HepG2 (cell line): ENCODE data around the gene STRBP. TPM values are rescaled to one million over a fixed set of nuclear protein-coding genes. Genes with fewer than 3 reads are reported as not detected.

Experiments used
- ATAC-seq: fragments of 200-7000 bp; cut with Tn5 transposase; 3 replicates; pipeline ENCODE4 v1.9.1; 2020; ENCODE audit warnings: mild to moderate bottlenecking, moderate library complexity
- BruUV-seq: library from RNA; stranded (reverse); fragments of 400-500 nt; replicated peaks from 2 replicates; lab custom pipeline; 2021; lab: Mats Ljungman, UMichigan
- CTCF ChIA-PET: fragments of 300-600 bp; formaldehyde crosslinking; extraction: SDS; loops from one replicate; lab custom pipeline; 2021; ENCODE audit warnings: low total read pairs, inconsistent platforms, low intra/inter-chr PET ratio; lab: Yijun Ruan, JAX
- POLR2A ChIA-PET: fragments of 350-600 bp; sonication (Branson Sonifier 250); formaldehyde crosslinking; loops from one replicate; lab custom pipeline; 2020; ENCODE audit warnings: antibody characterized with exemption, inconsistent platforms; lab: Yijun Ruan, JAX
- DNase-seq: peaks from one replicate; pipeline ENCODE4 v3.0.0-alpha.2; 2015; ENCODE audit warnings: low spot score
- FAIRE-seq: peaks from 3 replicates; lab custom pipeline; 2011; peaks lifted over from hg19 to GRCh38; lab: Jason Lieb, UNC
- H2AFZ ChIP-seq: one replicate; pipeline ENCODE4 v1.6.1; 2011; ENCODE audit warnings: low read length, inconsistent platforms
- H3K27ac ChIP-seq: fragments of 300-600 bp; 3 replicates; pipeline ENCODE4 v1.8.0; 2011; ENCODE audit warnings: mixed run types, mild to moderate bottlenecking, mixed read lengths, low read length, inconsistent platforms; ENCODE audit not compliant: insufficient read depth; ENCODE audit errors: extremely low read length
- H3K27me3 ChIP-seq, 2 experiments: fragments of 200-600 bp in 1 of 2; 2 replicates in 1 of 2; 3 replicates in 1 of 2; pipeline versions ENCODE4 v1.6.0 to v1.8.0; 2011; ENCODE audit warnings: low read length in 2 of 2, mild to moderate bottlenecking in 2 of 2, moderate library complexity in 2 of 2, inconsistent platforms in 1 of 2; ENCODE audit not compliant: insufficient read depth in 2 of 2, control insufficient read depth in 1 of 2
- H3K36me3 ChIP-seq, 2 experiments: fragments of 200-600 bp in 1 of 2; replicated peaks in 1 of 2; 2 replicates in 1 of 2; 3 replicates in 1 of 2; pipeline versions ENCODE4 v1.5.1 to v1.8.0; 2011; ENCODE audit warnings: low read length in 2 of 2, inconsistent platforms in 1 of 2; ENCODE audit not compliant: insufficient read depth in 2 of 2, control insufficient read depth in 1 of 2
- H3K4me1 ChIP-seq: 2 replicates; pipeline ENCODE4 v1.5.1; 2012; ENCODE audit warnings: low read length, inconsistent platforms; ENCODE audit not compliant: insufficient read depth
- H3K4me2 ChIP-seq: 2 replicates; pipeline ENCODE4 v1.6.0; 2011; ENCODE audit warnings: low read depth, low read length, inconsistent platforms
- H3K4me3 ChIP-seq, 3 experiments: fragments of 200-600 bp in 1 of 3; sonication (generic), shearing (Covaris generic) in 1 of 3; replicated peaks in 1 of 3; 2 replicates each; pipeline ENCODE4 v1.5.1; 2011 to 2016; ENCODE audit warnings: low read length in 3 of 3, inconsistent platforms in 2 of 3, low read depth in 2 of 3, mild to moderate bottlenecking in 2 of 3, control low read depth in 1 of 3, mixed read lengths in 1 of 3; ENCODE audit not compliant: insufficient read depth in 1 of 3
- H3K79me2 ChIP-seq: one replicate; pipeline ENCODE4 v1.6.1; 2011; ENCODE audit warnings: low read length, inconsistent platforms; ENCODE audit not compliant: insufficient read depth
- H3K9ac ChIP-seq: 2 replicates; pipeline ENCODE4 v1.6.0; 2011; ENCODE audit warnings: mild to moderate bottlenecking, low read depth, low read length, inconsistent platforms; ENCODE audit not compliant: insufficient read depth
- H3K9me3 ChIP-seq: 2 replicates; pipeline ENCODE4 v1.5.1; 2012; ENCODE audit warnings: mild to moderate bottlenecking, low read length
- H4K20me1 ChIP-seq: 2 replicates; pipeline ENCODE4 v1.6.0; 2011; ENCODE audit warnings: inconsistent platforms, mild to moderate bottlenecking, low read length, moderate library complexity; ENCODE audit not compliant: insufficient read depth
- FOSL2 ChIP-seq: sonication (generic); formaldehyde crosslinking; IDR thresholded peaks from 2 replicates; pipeline ENCODE4 v1.4.0; 2020; ENCODE audit warnings: missing genetic modification reagents
- HBP1 ChIP-seq: IDR thresholded peaks from 2 replicates; pipeline ENCODE4 v1.6.1; 2016; ENCODE audit warnings: low read depth, control low read depth
- HIVEP1 ChIP-seq: sonication (generic); formaldehyde crosslinking; IDR thresholded peaks from 2 replicates; pipeline ENCODE4 v1.4.0; 2020; ENCODE audit warnings: mild to moderate bottlenecking, missing genetic modification reagents
- HMG20A ChIP-seq: IDR thresholded peaks from 2 replicates; pipeline ENCODE4 v1.6.1; 2016; ENCODE audit warnings: borderline replicate concordance
- MED1 ChIP-seq: sonication (generic); formaldehyde crosslinking; IDR thresholded peaks from 2 replicates; pipeline ENCODE4 v1.4.0; 2020; ENCODE audit warnings: missing genetic modification reagents
- RARA ChIP-seq: IDR thresholded peaks from 2 replicates; pipeline ENCODE4 v1.6.1; 2016; ENCODE audit warnings: missing genetic modification reagents, missing compliant biosample characterization
- RBM22 ChIP-seq: fragments of 200-400 bp; formaldehyde crosslinking; optimal IDR thresholded peaks from 2 replicates; pipeline ENCODE3; 2017; ENCODE audit warnings: mild to moderate bottlenecking, low read length, moderate library complexity
- SAP130 ChIP-seq: IDR thresholded peaks from 2 replicates; pipeline ENCODE4 v1.6.1; 2016; ENCODE audit warnings: low read depth
- ZHX1 ChIP-seq: sonication (generic); formaldehyde crosslinking; IDR thresholded peaks from 2 replicates; pipeline ENCODE4 v1.8.1; 2022; ENCODE audit warnings: low read depth, mild to moderate bottlenecking, missing genetic modification reagents
- ZKSCAN8 ChIP-seq: IDR thresholded peaks from 2 replicates; pipeline ENCODE4 v1.6.1; 2016; ENCODE audit warnings: borderline replicate concordance, missing genetic modification reagents, missing compliant biosample characterization
- ZNF253 ChIP-seq: sonication (generic); formaldehyde crosslinking; IDR thresholded peaks from 2 replicates; pipeline ENCODE4 v1.8.0; 2022; ENCODE audit warnings: mild to moderate bottlenecking, missing genetic modification reagents, borderline replicate concordance
- ZNF263 ChIP-seq: sonication (generic); formaldehyde crosslinking; IDR thresholded peaks from 2 replicates; pipeline ENCODE4 v1.4.0; 2020; ENCODE audit warnings: missing genetic modification reagents
- ZNF503 ChIP-seq: sonication (generic); formaldehyde crosslinking; IDR thresholded peaks from 2 replicates; pipeline ENCODE4 v1.4.0; 2020; ENCODE audit warnings: missing genetic modification reagents
- ZNF615 ChIP-seq: sonication (generic); formaldehyde crosslinking; IDR thresholded peaks from 2 replicates; pipeline ENCODE4 v1.5.0; 2020; ENCODE audit warnings: mild to moderate bottlenecking, missing genetic modification reagents, borderline replicate concordance
- WGBS: methylation state at CpG from one replicate; pipeline ENCODE4 v1.1.6; 2017; ENCODE audit warnings: low lambda C conversion rate; 5-methylcytosine and 5-hydroxymethylcytosine counted together
- in situ Hi-C: cut with HindIII; loops from 2 replicates; pipeline ENCODE4 v1.10.0; 2017; ENCODE audit warnings: low pct_unique_long_range_greater_than_20kb; ENCODE audit not compliant: extremely low pct_ligation_motif_present
- intact Hi-C: fragments of 100-400 bp; cut with micrococcal nuclease; formaldehyde crosslinking; loops from one replicate; pipeline ENCODE4 v1.10.0; 2022; ENCODE audit not compliant: unreplicated experiment
- polyA plus RNA-seq, 8 experiments: library from polyadenylated mRNA; depleted of rRNA in 3 of 8; stranded (reverse) in 7 of 8; unstranded in 1 of 8; fragments of >200 nt; fragmentation: Illumina TruSeq in 4 of 8; extraction: Trizol in 4 of 8; gene quantifications; 2 replicates each; pipeline versions ENCODE4 v1.2.1 to v1.2.3, GENCODE V29; 2011 to 2016; ENCODE audit warnings: low read depth in 4 of 8, missing spikeins in 1 of 8, mixed read lengths in 1 of 8; ENCODE audit not compliant: insufficient read depth in 1 of 8
- total RNA-seq, 5 experiments: library from RNA; depleted of rRNA; stranded (reverse); fragments of >200 nt; fragmentation: Illumina TruSeq; extraction: Trizol; gene quantifications; 2 replicates each; pipeline ENCODE4 v1.2.3, GENCODE V29; 2016; ENCODE audit warnings: low read depth in 1 of 5

Gene STRBP
- total and polyA plus RNA-seq, 2 of the 13 experiments (the other 11 are each of a cell fraction or from before 2014, with no cell fraction given): 14.5 to 38.5 TPM

GRCh38 chr9:123286324-123286723 is 17.9 kb upstream of the STRBP start:
- no peak for ATAC-seq
- H3K4me2 ChIP-seq: no peak overlapping the region
- H3K9me3 ChIP-seq: no peaks in the 10 kb centered on the region
- no peak overlapping the region for H2AFZ ChIP-seq
- no peak overlapping the region for H3K27ac ChIP-seq
- H3K9ac ChIP-seq: no peak overlapping the region
- H3K4me1 ChIP-seq: no peaks in the 10 kb centered on the region; the same call in 1 of the 2 replicates
- no peak for TF ChIP-seq MED1 (CRISPR knock-in tag)
- TF ChIP-seq ZNF253 (CRISPR knock-in tag): no peak
- no peak for TF ChIP-seq ZHX1 (CRISPR knock-in tag)
- H3K79me2 ChIP-seq: no peaks in the 10 kb centered on the region
- no peak for DNase-seq
- in situ Hi-C loops (no loop called here), intact Hi-C loops (no loop called here)
- CTCF ChIA-PET: no interaction called here
- no peak for FAIRE-seq
- 0% methylated on average over 1 of the region's 1 CpG for WGBS
- no peaks in the 10 kb centered on the region for H3K36me3 ChIP-seq
- H3K4me3 ChIP-seq: no peak overlapping the region
- peaks cover 1 to 31% of the 10 kb centered on the region in 2 experiments; a peak in 4 of 5 replicates for H3K27me3 ChIP-seq
- POLR2A ChIA-PET: no interaction called here
- no TSS peak for BruUV-seq
- H4K20me1 ChIP-seq: no peaks in the 10 kb centered on the region

- no peak for DNase-seq
- H3K4me1 ChIP-seq: no peaks in the 10 kb centered on the region
- H4K20me1 ChIP-seq: no peaks in the 10 kb centered on the region
- no peak overlapping the region for H3K27ac ChIP-seq
- no peak overlapping the region for H3K4me2 ChIP-seq
- WGBS: 53% methylated on average over 7 of the region's 7 CpGs
- POLR2A ChIA-PET: no interaction called here
- H3K79me2 ChIP-seq: no peaks in the 10 kb centered on the region
- CTCF ChIA-PET: no interaction called here
- H3K4me3 ChIP-seq: no peak overlapping the region
- intact Hi-C loops: no loop called here
- in situ Hi-C loops: no loop called here
- no peaks in the 10 kb centered on the region for H3K36me3 ChIP-seq
- FAIRE-seq: no peak
- no peaks in the 10 kb centered on the region for H3K9me3 ChIP-seq
- H2AFZ ChIP-seq: no peak overlapping the region
- H3K27me3 ChIP-seq: peaks cover 1 to 32% of the 10 kb centered on the region in 2 experiments; a peak in 4 of 5 replicates
- ATAC-seq: no peak
- BruUV-seq: no TSS peak
- no peak overlapping the region for H3K9ac ChIP-seq
- TF ChIP-seq HIVEP1 (CRISPR knock-in tag) (no peak), ZKSCAN8 (CRISPR knock-in tag) (no peak), ZNF615 (CRISPR knock-in tag) (no peak), RBM22 (no peak), HMG20A (CRISPR knock-in tag) (no peak), SAP130 (CRISPR knock-in tag) (no peak), RARA (no peak), ZNF263 (CRISPR knock-in tag) (no peak), HBP1 (CRISPR knock-in tag) (no peak), ZNF503 (CRISPR knock-in tag) (no peak), FOSL2 (no peak)
Measured at GRCh38 chr9:123284656-123285055, 16.3 kb upstream of the STRBP start.
